H4 (cell line): Measurements from ENCODE around the gene GRPR. TPM values are rescaled to one million over a fixed set of nuclear protein-coding genes. Genes with fewer than 3 reads are reported as not detected.
"Not testable (repeated sequence)": the region's sequence is repeated elsewhere in the genome, so short reads cannot be mapped to it uniquely, and the experiment has no call there.

ENCODE experiments used
- DNase-seq: peaks from one replicate; pipeline ENCODE4 v3.0.0-alpha.2; 2015; ENCODE audit warnings: low spot score
- total RNA-seq: library from RNA; depleted of rRNA; stranded (reverse); fragments of >200 nt; shearing (Covaris generic); gene quantifications from 2 replicates; pipeline ENCODE4 v1.2.3, GENCODE V29; 2014; rRNA removed

GRPR gene
- total RNA-seq, 1 experiment from 2014 or later = not detected

DNA sequence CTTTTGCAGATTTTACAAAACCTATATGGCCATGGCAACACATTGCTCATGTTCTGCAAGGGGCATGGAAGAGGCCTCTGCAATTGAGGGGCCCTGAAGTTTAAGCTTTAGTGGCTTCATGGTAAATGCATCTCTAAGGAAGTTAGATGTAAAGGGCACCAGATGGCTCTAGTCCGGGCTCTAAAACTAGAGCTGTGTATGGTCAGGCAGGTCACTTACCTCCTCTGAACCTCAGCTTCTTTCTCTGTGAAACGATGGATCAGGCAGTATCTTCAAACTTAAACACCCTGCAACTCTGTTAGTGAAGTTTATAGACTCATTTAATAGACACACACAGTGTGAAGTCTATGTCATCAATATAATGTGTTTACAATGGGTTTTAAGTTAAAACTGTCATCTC, 53.9 kb downstream of the GRPR start:
- DNase-seq = no peak

DNA sequence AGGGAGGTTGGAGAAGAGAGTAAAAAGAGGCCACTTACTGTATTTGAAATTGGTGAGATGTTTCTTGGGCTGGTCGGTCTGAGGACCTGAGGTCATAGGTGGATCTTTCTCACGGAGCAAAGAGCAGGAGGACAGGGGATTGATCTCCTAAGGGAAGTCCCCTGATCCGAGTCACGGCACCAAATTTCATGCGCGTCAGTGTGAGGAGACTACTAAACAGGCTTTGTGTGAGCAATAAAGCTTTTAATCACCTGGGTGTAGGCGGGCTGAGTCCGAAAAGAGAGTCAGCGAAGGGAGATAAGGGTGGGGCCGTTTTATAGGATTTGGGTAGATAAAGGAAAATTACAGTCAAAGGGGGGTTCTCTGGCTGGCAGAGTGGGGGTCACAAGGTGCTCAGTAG, 60.5 kb downstream of the GRPR start:
- DNase-seq = not testable (repeated sequence)

DNA sequence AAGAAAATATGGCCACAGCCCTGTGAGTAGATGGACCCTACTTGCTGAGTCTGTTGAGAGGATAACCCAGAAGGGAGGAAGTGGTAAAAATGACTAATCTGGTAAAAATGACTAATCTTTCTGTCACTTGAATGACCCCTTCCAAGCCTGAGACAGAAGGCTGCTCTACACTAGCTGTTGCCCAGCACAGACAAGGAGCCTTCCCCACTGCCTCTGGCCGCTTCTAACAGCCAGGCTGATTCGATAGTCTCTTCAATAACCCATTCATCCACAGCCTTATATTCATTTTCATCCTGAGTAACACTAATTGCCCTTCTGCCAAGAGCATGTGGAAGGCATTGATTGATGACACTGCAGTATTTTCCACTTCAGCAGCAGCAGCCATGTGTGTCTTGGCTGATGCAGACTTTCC, 62.4 kb downstream of the GRPR start:
- peak; percentile 75 for DNase-seq

DNA sequence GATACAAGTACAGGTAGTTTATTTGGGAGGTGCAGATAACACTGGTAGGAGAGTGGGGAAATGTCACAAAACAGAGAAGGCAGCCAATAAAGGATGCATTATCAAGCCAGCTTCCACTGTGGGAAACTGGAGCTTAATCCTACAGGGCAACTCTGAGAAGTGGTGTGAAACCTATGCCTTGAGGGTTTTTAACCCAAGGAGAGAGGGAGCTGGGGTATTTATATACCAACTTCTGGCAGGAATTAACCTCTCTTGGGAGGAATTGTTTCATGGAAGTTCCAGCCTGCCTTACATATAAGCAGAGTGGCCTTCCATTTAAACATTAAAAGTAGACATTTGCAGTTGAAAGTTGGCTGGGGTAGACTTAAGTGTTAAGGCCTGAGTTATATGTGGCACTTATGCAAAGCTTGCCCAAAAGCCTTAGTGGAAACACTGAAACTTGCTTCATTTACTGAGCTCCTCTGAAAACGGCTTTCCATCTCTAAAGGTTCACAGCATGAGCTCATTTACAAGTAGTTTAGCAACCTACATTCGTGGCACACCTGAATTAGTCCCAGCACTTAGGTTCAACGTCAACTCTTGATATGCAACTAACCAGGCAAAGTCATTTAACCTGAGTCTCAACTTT, 63.1 kb downstream of the GRPR start:
- no peak for DNase-seq

DNA sequence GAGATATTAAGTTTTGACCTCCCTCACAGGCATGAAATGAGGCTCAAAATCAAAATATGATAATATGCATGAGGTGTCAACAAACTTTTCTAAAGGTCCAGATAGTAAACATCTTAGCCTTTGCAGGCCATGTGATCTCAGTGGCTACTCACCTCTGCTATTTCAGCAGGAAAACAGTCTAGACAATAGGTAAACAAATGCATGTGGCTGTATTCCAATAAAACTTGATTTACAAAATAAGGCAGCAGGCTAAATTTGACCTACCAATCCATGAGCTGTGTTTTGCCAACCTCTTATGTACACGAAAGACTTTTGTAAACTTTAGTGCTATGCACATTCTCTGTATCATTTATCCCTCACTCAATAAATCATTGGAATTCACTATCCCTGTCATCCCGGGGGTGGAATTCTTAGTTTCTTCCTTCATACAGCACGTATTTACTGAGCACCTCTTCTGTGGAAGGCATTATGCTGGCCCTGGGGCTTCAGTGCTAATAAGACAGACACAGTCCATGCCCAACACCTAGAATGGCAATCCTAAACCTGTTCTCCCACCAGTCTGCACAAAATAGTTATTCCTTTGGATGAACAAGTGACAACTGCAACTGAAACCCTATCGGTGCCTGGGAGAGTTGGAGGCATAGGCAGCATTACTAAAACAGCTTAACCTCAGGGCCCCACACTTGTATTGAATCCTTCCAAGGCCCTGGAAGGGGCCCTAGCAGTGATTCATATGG, 63.8 kb downstream of the GRPR start:
- no peak for DNase-seq

DNA sequence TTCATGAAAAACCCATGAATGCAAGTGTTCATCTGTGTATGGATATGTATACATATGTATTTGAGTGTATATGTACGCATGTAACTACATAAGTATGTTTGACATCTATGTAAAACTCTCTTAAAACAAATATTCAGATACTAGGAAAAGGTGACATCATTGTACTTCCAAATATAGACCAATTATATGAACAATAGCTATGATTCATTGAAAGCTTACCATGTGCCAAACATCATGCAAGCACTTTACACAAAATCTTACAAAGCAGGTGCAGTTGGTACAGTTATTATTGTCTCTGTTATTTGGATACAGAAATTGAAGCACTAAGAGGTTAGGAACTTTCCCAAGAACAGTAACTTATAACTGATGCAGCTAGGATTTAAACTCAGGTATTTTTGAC, 65.3 kb downstream of the GRPR start:
- DNase-seq = no peak

DNA sequence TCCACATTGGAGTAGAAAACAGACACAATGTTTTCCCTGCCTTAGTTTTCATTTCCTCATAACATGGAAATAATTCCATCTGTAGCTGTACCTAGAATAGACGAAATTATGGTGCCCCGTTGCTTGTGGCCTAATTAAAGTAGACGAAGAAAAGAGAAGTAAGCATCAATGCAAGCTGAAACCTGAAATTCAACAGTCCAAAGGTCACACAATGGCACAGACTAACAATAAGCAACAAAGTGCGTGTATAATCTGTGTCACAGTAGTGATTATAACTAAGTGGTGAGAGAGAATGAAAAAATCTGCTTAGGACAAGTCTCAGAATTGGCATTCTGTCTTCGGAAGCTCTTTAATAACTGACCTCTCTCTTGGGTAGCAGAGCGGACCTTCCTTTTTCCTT, 68.2 kb downstream of the GRPR start:
- DNase-seq = no peak

DNA sequence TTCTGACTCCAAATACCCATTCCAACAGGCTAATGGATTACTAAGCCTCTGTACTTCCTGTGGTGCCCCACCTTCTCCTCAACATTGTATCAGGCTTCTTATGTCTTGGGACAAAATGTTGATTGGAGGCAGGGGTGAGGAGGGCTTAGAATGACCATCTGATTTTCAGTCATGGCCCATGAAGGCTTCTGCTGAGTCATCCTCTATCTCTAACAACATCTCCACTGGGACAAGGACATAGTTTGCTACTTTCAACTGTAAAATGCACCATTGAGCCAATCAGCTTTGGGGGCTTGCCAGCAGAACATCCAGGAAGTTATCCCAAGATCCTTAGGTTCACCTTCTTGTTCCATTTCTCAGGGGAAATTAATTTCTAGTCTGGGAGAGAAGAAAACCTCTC, 73.5 kb downstream of the GRPR start:
- no peak for DNase-seq

DNA sequence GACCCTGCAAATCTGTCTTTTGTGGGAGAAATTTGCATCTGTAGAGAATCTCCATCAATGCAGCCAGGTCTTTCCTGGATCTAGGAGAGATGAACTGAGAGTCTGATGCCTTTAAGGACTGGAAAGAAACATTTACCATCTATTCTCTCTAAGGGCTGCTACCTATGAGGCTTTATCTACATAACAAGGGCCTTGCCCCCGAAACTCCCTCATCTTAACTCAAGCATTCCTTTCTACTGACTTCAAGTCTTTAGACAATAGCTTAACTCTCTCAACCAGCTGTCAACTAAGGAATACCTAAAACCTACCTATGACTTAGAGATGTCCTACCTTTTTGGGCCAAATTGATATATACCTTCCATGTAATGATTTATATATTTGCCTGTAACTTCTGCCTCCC, 76.0 kb downstream of the GRPR start:
- no peak for DNase-seq

DNA sequence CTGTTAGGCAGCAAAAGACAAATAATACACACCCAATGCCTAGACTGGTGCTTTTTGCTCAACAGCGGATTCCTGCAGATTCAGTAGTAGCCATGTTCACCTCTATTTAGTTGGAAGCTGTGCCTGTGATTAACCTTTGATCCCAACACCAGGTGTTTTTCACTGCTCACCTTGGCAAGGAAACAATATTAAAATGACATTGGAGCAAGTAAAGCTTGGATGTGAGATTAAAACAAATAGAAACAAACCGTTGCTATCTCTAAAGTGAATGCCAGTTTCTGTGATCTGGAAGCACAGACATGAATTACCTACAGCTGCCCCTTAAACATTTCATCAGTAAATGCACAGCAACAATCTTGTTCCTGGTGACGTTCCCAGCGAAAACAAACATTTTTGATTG, 79.6 kb downstream of the GRPR start:
- no peak for DNase-seq

Other genes with a start within 250 kb of the GRPR start
- not detected in 2 replicates for gene MAGEB17, start 43.9 kb downstream of the GRPR start, total RNA-seq